PC-3 (cell line): ENCODE measurements around the gene PCDH9. TPM values are rescaled to one million over a fixed set of nuclear protein-coding genes. Genes with fewer than 3 reads are reported as not detected.

ENCODE experiments used
- ATAC-seq: fragments of 200-7000 bp; cut with Tn5 transposase; 2 replicates; pipeline ENCODE4 v1.9.1; 2020; ENCODE audit warnings: mild to moderate bottlenecking, moderate library complexity
- BruUV-seq: library from RNA; stranded (reverse); fragments of 400-500 nt; replicated peaks from 2 replicates; lab custom pipeline; 2021; lab: Mats Ljungman, UMichigan
- CTCF ChIA-PET: fragments of 300-600 bp; sonication (Branson Sonifier 250); formaldehyde crosslinking; loops from one replicate; lab custom pipeline; 2022; ENCODE audit warnings: antibody characterized with exemption; lab: Charles Lee
- POLR2A ChIA-PET: fragments of 300-600 bp; sonication (Branson Sonifier 250); formaldehyde crosslinking; loops from one replicate; lab custom pipeline; 2022; ENCODE audit warnings: antibody characterized with exemption; ENCODE audit not compliant: unreplicated experiment; lab: Charles Lee
- DNase-seq: peaks from one replicate; pipeline ENCODE4 v3.0.0-alpha.2; 2015
- H2AFZ ChIP-seq: fragments of 300-600 bp; sonication (generic); 2 replicates; pipeline ENCODE4 v1.6.0; 2016; ENCODE audit warnings: antibody characterized with exemption, low read length
- H3F3A ChIP-seq: fragments of 300-600 bp; sonication (generic); one replicate; pipeline ENCODE4 v1.6.0; 2017; ENCODE audit warnings: antibody characterized with exemption, low read length, control low read depth, mild to moderate bottlenecking; ENCODE audit not compliant: unreplicated experiment
- H3K27ac ChIP-seq: fragments of 300-600 bp; sonication (generic); 2 replicates; pipeline ENCODE4 v1.5.1; 2016; ENCODE audit warnings: mild to moderate bottlenecking, low read length
- H3K27me3 ChIP-seq: fragments of 300-600 bp; sonication (generic); 2 replicates; pipeline ENCODE4 v1.6.1; 2016; ENCODE audit warnings: low read length, mixed read lengths
- H3K36me3 ChIP-seq: fragments of 300-600 bp; sonication (generic); 2 replicates; pipeline ENCODE4 v1.6.1; 2016; ENCODE audit warnings: low read depth, mixed run types, low read length, mixed read lengths
- H3K4me1 ChIP-seq: fragments of 300-600 bp; sonication (generic); 2 replicates; pipeline ENCODE4 v1.5.1; 2016; ENCODE audit warnings: low read length; ENCODE audit not compliant: insufficient read depth
- H3K4me2 ChIP-seq: fragments of 300-600 bp; sonication (generic); 2 replicates; pipeline ENCODE4 v1.6.0; 2016; ENCODE audit warnings: low read length
- H3K4me3 ChIP-seq: fragments of 300-600 bp; sonication (generic); 2 replicates; pipeline ENCODE4 v1.5.1; 2016; ENCODE audit warnings: mild to moderate bottlenecking, low read length, mixed read lengths
- H3K79me2 ChIP-seq: fragments of 300-600 bp; sonication (generic); 2 replicates; pipeline ENCODE4 v1.6.1; 2017; ENCODE audit warnings: low read length, mixed read lengths
- H3K9ac ChIP-seq: fragments of 300-600 bp; sonication (generic); 2 replicates; pipeline ENCODE4 v1.6.0; 2016; ENCODE audit warnings: mild to moderate bottlenecking, low read length
- H3K9me2 ChIP-seq: fragments of 300-600 bp; sonication (generic); replicated peaks from 2 replicates; pipeline ENCODE4 v1.6.1; 2016; ENCODE audit warnings: mixed run types, low read length, mixed read lengths
- H3K9me3 ChIP-seq: fragments of 300-600 bp; sonication (generic); 2 replicates; pipeline ENCODE4 v1.6.1; 2016; ENCODE audit warnings: low read length, mixed read lengths
- H4K20me1 ChIP-seq: fragments of 300-600 bp; sonication (generic); 2 replicates; pipeline ENCODE4 v1.6.1; 2016; ENCODE audit warnings: low read length, mixed read lengths
- CTCF ChIP-seq: fragments of 300-600 bp; sonication (generic); conservative IDR thresholded peaks from 2 replicates; pipeline ENCODE4 v1.5.1; 2017; ENCODE audit warnings: antibody characterized with exemption, low read depth, mild to moderate bottlenecking, low read length
- EZH2 ChIP-seq: fragments of 300-600 bp; sonication (generic); IDR thresholded peaks from one replicate; pipeline ENCODE4 v1.6.1; 2017; ENCODE audit warnings: antibody characterized with exemption, mild to moderate bottlenecking, low read length; ENCODE audit not compliant: unreplicated experiment
- EZH2phosphoT487 ChIP-seq: fragments of 300-600 bp; sonication (generic); IDR thresholded peaks from 2 replicates; pipeline ENCODE4 v1.6.1; 2018; ENCODE audit warnings: mild to moderate bottlenecking, antibody characterized with exemption, low read length, borderline replicate concordance
- intact Hi-C: fragments of 100-400 bp; cut with micrococcal nuclease; formaldehyde crosslinking; loops from 2 replicates; pipeline ENCODE4 v1.9.0; 2023
- total RNA-seq: library from RNA; depleted of rRNA; stranded (reverse); fragments of >200 nt; gene quantifications from 2 replicates; pipeline ENCODE4 v1.2.3, GENCODE V29; 2014

The PCDH9 gene
- total RNA-seq, 1 experiment from 2014 or later, result 0.98 TPM

- ChIA-PET POLR2A (no interaction called here), CTCF (no interaction called here)
- Histone ChIP-seq H3K9me3 (no peaks in the 10 kb centered on the region), H4K20me1 (no peaks in the 10 kb centered on the region), H3K4me3 (no peak overlapping the region), H3K4me2 (no peak overlapping the region), H2AFZ (no peak overlapping the region), H3K79me2 (no peaks in the 10 kb centered on the region), H3K27ac (no peak overlapping the region), H3K36me3 (no peaks in the 10 kb centered on the region), H3K9ac (no peak overlapping the region), H3K4me1 (no peaks in the 10 kb centered on the region), H3K27me3 (no peaks in the 10 kb centered on the region), H3K9me2 (no peaks in the 10 kb centered on the region), H3F3A (no peaks in the 10 kb centered on the region)
- intact Hi-C loops, result no loop called here
- no peak for TF ChIP-seq EZH2phosphoT487
- DNase-seq, result no peak
- ATAC-seq, result no peak
- no TSS peak for BruUV-seq
Measured at GRCh38 chr13:67013709-67014108, 216.4 kb downstream of the PCDH9 start.

- no peak overlapping the region for H3K4me2 ChIP-seq
- intact Hi-C loops, result no loop called here
- no peaks in the 10 kb centered on the region for H3K36me3 ChIP-seq
- POLR2A ChIA-PET, result no interaction called here
- no peaks in the 10 kb centered on the region for H3K27me3 ChIP-seq
- no peak overlapping the region for H3K4me3 ChIP-seq
- no peak for DNase-seq
- no peaks in the 10 kb centered on the region for H3K4me1 ChIP-seq
- H3K9ac ChIP-seq, result no peak overlapping the region
- H2AFZ ChIP-seq, result no peak overlapping the region
- no peaks in the 10 kb centered on the region for H3K9me3 ChIP-seq
- TF ChIP-seq EZH2, result no peak
- no peak for TF ChIP-seq EZH2phosphoT487
- no peak for TF ChIP-seq CTCF
- no peaks in the 10 kb centered on the region for H4K20me1 ChIP-seq
- no peaks in the 10 kb centered on the region for H3K9me2 ChIP-seq
- no TSS peak for BruUV-seq
- no peaks in the 10 kb centered on the region for H3K79me2 ChIP-seq
- no peak for ATAC-seq
- no peak overlapping the region for H3K27ac ChIP-seq
- H3F3A ChIP-seq, result no peaks in the 10 kb centered on the region
- CTCF ChIA-PET, result no interaction called here
Measured at GRCh38 chr13:67008075-67008668, 222.0 kb downstream of the PCDH9 start.

- Histone ChIP-seq H3K79me2 (no peaks in the 10 kb centered on the region), H2AFZ (no peak overlapping the region), H3K27me3 (no peaks in the 10 kb centered on the region), H3K36me3 (no peaks in the 10 kb centered on the region), H3K9me2 (no peaks in the 10 kb centered on the region), H3K4me1 (no peaks in the 10 kb centered on the region), H3K9me3 (no peaks in the 10 kb centered on the region), H3K4me3 (no peak overlapping the region), H3K9ac (no peak overlapping the region), H3K27ac (no peak overlapping the region), H3K4me2 (no peak overlapping the region), H4K20me1 (no peaks in the 10 kb centered on the region), H3F3A (no peaks in the 10 kb centered on the region)
- BruUV-seq, result no TSS peak
- ChIA-PET CTCF (no interaction called here), POLR2A (no interaction called here)
- TF ChIP-seq EZH2, result no peak
- TF ChIP-seq CTCF, result no peak
- no peak for TF ChIP-seq EZH2phosphoT487
- intact Hi-C loops, result no loop called here
- DNase-seq (no peak), ATAC-seq (no peak)
Measured at GRCh38 chr13:67004511-67004910, 225.6 kb downstream of the PCDH9 start.
